Tibial nerve (tissue), 4 donors: Measurements from ENCODE around the gene CTXN1. TPM values are rescaled to one million over a fixed set of nuclear protein-coding genes. Genes with fewer than 3 reads are reported as not detected.
"Not testable (repeated sequence)": the region's sequence is repeated elsewhere in the genome, so short reads cannot be mapped to it uniquely, and the experiment has no call there.

Experiments
- DNase-seq, 2 donors: peaks; one replicate each; pipeline ENCODE4 v3.0.0-alpha.2; 2019; ENCODE audit warnings: low spot score in 2 of 2
- H3K27ac ChIP-seq, 4 donors: fragments of 200-600 bp; sonication (generic) in 3 of 4; one replicate each; pipeline ENCODE4 v1.5.1; 2017 to 2019; ENCODE audit warnings: mild to moderate bottlenecking in 1 of 4
- H3K27me3 ChIP-seq, 2 donors: fragments of 200-600 bp; sonication (generic) in 1 of 2; one replicate each; pipeline versions ENCODE4 v1.5.1 to v1.6.0; 2017 to 2019
- H3K36me3 ChIP-seq, 3 donors: fragments of 200-600 bp; sonication (generic); one replicate each; pipeline ENCODE4 v1.5.1; 2018 to 2019
- H3K4me1 ChIP-seq, 4 donors: fragments of 200-600 bp; sonication (generic) in 3 of 4; one replicate each; pipeline ENCODE4 v1.5.1; 2017 to 2019
- H3K4me3 ChIP-seq, 4 donors: fragments of 200-600 bp; sonication (generic) in 3 of 4; one replicate each; pipeline ENCODE4 v1.5.1; 2017 to 2019; ENCODE audit warnings: mild to moderate bottlenecking in 1 of 4, moderate library complexity in 1 of 4
- H3K9me3 ChIP-seq, 4 donors: fragments of 200-600 bp; sonication (generic) in 3 of 4; one replicate each; pipeline ENCODE4 v1.5.1; 2017 to 2019
- CTCF ChIP-seq, 5 experiments: fragments of 200-600 bp in 3 of 5; fragments of 450-650 bp in 2 of 5; sonication (generic) in 3 of 5; IDR thresholded peaks; one replicate each; pipeline ENCODE4 v1.5.1; 2016 to 2019; ENCODE audit warnings: antibody characterized with exemption in 5 of 5, mild to moderate bottlenecking in 3 of 5, moderate library complexity in 2 of 5
- EP300 ChIP-seq, 2 donors: sonication (generic); formaldehyde crosslinking; IDR thresholded peaks; one replicate each; pipeline ENCODE4 v1.6.1; 2017; ENCODE audit warnings: antibody characterized with exemption in 2 of 2, mild to moderate bottlenecking in 1 of 2
- POLR2A ChIP-seq, 2 donors: fragments of 450-650 bp; IDR thresholded peaks; one replicate each; pipeline ENCODE4 v1.6.1; 2017; ENCODE audit warnings: antibody characterized with exemption in 2 of 2, mild to moderate bottlenecking in 2 of 2, moderate library complexity in 2 of 2
- WGBS, 2 donors: methylation state at CpG; one replicate each; pipeline ENCODE4 v1.1.5; 2018; 5-methylcytosine and 5-hydroxymethylcytosine counted together
- total RNA-seq, 4 donors: library from RNA; depleted of rRNA; stranded (reverse); fragments of >200 nt; gene quantifications; one replicate each; pipeline ENCODE4 v1.1.0, GENCODE V29; 2016

CTXN1 gene
- total RNA-seq, 4 donors from 2014 or later, result 0.66 to 7.2 (median 3.0) TPM

DNA sequence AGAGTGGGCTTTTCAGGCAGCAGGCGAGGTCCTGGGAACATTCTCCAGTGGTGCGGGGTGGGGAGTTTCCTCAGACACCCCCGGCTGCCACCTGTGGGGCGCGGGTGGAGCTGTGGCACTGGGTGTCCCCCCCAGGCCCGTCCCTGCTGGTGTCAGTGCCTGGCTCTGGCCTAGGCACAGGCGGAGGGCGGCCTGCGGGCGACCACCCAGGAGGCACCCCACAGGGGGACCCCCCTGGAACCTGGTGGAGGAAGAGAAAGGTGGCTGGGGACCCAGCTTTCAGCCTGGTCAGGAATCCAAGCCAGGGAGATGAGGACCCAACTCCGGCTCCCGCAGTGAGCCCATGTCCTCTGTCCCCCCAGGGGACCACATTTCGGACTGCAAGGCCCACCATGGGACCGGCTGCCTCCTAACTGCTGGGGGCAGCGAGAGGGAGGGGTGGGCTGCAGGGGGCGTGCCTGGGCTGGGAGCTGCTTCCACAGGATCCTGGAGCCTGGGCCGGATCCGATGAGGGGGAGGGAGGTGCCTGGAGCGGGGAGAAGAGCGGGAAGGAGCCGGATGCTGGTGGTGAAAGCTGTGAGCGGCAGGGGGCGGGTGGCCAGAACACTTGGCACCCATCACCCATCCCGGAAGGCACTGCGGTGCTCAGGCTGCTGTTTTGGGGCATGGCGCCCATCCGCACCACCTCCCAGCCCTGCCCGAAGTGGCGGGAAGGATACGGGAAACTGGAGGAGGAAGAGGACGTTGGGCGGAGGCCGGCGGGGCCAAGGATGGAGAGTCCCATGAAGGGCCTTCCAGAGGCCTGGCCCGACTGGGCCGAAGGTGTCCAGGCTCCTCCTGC, 5.5 kb upstream of the CTXN1 start:
- no peak for DNase-seq

DNA sequence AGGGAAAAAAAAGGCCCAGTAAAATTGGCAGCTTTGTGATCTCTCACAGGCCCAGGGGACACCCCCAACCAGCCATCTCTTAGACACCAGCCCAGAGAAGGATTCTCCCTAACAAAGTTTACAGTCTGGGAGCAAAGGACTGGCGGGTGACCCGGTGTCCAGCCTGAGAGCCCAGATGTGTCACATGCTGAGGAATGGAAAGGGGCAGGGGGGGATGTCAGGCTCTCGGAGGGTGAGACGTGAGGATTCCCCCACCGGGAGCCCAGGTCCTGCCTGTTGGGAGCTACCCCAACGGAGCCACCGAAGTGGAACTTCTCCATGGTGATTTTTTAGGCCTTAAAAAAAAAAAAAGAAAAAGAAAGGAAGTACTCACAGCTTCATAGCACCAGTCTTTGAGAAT, 4.8 kb upstream of the CTXN1 start:
- H3K36me3 ChIP-seq, result peaks cover 4 to 74% (median 39%) of the 10 kb centered on the region in 3 donors
- no peak for DNase-seq
- H3K4me1 ChIP-seq, result peaks cover 0 to 38% (median 14%) of the 10 kb centered on the region in 4 donors
- TF ChIP-seq POLR2A (IDR thresholded peaks at IDR 0.05) (no peak), CTCF (IDR thresholded peaks at IDR 0.05) (no peak), EP300 (IDR thresholded peaks at IDR 0.05) (no peak)
- H3K4me3 ChIP-seq, result no peak overlapping the region
- peak overlapping the region in 2 of 4 donors; percentile 47 to 62 for H3K27ac ChIP-seq
- no peaks in the 10 kb centered on the region for H3K27me3 ChIP-seq
- 79 to 81% methylated on average over 7 of the region's 7 CpGs for WGBS, 2 donors
- no peaks in the 10 kb centered on the region for H3K9me3 ChIP-seq

More for the DNA sequence above, 5.5 kb upstream of the CTXN1 start:
- peak overlapping the region in 2 of 4 donors; percentile 47 to 62 for H3K27ac ChIP-seq
- no peak for TF ChIP-seq CTCF (IDR thresholded peaks at IDR 0.05)
- TF ChIP-seq POLR2A (IDR thresholded peaks at IDR 0.05), result no peak
- no peak for TF ChIP-seq EP300 (IDR thresholded peaks at IDR 0.05)
- H3K9me3 ChIP-seq, result no peaks in the 10 kb centered on the region
- no peak overlapping the region for H3K4me3 ChIP-seq
- peaks cover 0 to 34% (median 10%) of the 10 kb centered on the region in 4 donors for H3K4me1 ChIP-seq
- 85 to 89% methylated on average over 35 to 36 of the region's 36 CpGs for WGBS, 2 donors
- peaks cover 4 to 81% (median 43%) of the 10 kb centered on the region in 3 donors for H3K36me3 ChIP-seq
- no peaks in the 10 kb centered on the region for H3K27me3 ChIP-seq

DNA sequence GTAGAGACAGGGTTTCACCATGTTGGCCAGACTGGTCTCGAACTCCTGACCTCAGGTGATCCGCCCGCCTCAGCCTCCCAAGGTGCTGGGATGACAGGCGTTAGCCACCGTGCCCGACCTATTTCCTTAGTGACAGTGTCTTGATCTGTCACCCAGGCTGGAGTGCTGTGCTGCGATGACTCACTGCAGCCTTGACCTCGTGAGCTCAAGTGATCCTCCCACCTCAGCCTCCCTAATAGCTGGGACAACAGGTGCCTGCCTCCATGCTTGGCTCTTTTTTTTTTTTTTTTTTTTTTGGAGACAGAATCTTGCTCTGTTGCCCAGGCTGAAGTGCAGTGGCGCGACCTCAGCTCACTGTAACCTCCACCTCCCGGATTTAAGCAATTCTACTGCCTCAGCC, 4.1 kb upstream of the CTXN1 start:
- not testable (repeated sequence) for H3K4me3 ChIP-seq
- WGBS, 2 donors, result 87% methylated on average over 11 of the region's 11 CpGs

GRCh38 chr19:7928741-7929701, 3.1 kb upstream of the CTXN1 start:
- H3K4me3 ChIP-seq, result peak overlapping the region in 1 of 4 donors; percentile 23
- H3K9me3 ChIP-seq, result no peaks in the 10 kb centered on the region
- 49 to 53% methylated on average over 24 of the region's 24 CpGs for WGBS, 2 donors
- TF ChIP-seq POLR2A (IDR thresholded peaks at IDR 0.05) (no peak), CTCF (IDR thresholded peaks at IDR 0.05) (peak in 1 of 5 experiments; percentile 9)
- peaks cover 0 to 54% (median 23%) of the 10 kb centered on the region in 4 donors for H3K4me1 ChIP-seq
- no peaks in the 10 kb centered on the region for H3K27me3 ChIP-seq
- peak; percentile 48 to 53 for DNase-seq
- peak overlapping the region; percentile 54 to 94 (median 80) for H3K27ac ChIP-seq
- peaks cover 4 to 57% (median 30%) of the 10 kb centered on the region in 3 donors for H3K36me3 ChIP-seq

More for the DNA sequence above, 4.1 kb upstream of the CTXN1 start:
- not testable (repeated sequence) for H3K9me3 ChIP-seq, DNase-seq, H3K27me3 ChIP-seq
- Histone ChIP-seq H3K36me3 (peaks cover 4 to 67% (median 37%) of the 10 kb centered on the region in 3 donors), H3K4me1 (peaks cover 0 to 45% (median 19%) of the 10 kb centered on the region in 4 donors), H3K27ac (peak overlapping the region in 3 of 4 donors; percentile 54 to 94 (median 84))

DNA sequence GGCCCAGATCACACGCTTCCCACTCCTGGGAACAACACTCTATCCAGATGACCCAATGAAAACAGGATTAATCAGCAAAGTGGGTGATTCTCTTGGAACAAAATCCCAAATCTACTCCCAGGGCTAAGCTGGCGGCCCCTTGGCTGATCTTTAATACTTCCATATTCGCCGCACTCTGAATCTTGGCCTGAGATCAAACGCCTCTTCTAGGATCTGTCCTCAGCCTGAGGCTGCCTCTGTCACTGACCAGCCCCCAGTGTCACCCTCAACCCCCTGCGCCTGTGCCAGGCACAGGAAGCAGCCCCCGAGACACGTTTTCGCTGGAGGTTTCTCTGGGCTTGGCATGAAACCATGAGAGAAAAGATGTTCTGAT, 2.4 kb upstream of the CTXN1 start:
- WGBS, 2 donors, result 64 to 73% methylated on average over 9 of the region's 9 CpGs
- no peaks in the 10 kb centered on the region for H3K27me3 ChIP-seq
- H3K4me1 ChIP-seq, result peaks cover 0 to 60% (median 23%) of the 10 kb centered on the region in 4 donors
- DNase-seq, result no peak
- H3K27ac ChIP-seq, result peak overlapping the region; percentile 56 to 87 (median 80)
- TF ChIP-seq EP300 (IDR thresholded peaks at IDR 0.05) (no peak), CTCF (IDR thresholded peaks at IDR 0.05) (no peak), POLR2A (IDR thresholded peaks at IDR 0.05) (no peak)
- H3K9me3 ChIP-seq, result no peaks in the 10 kb centered on the region
- H3K4me3 ChIP-seq, result no peak overlapping the region
- peaks cover 4 to 52% (median 23%) of the 10 kb centered on the region in 3 donors for H3K36me3 ChIP-seq
